HG02943 (cell line): ENCODE data around the gene XRRA1.
"Not testable (repeated sequence)": the region's sequence is repeated elsewhere in the genome, so short reads cannot be mapped to it uniquely, and the experiment has no call there.

Experiments used
- ATAC-seq: cut with Tn5 transposase; IDR thresholded peaks from one replicate; pipeline ENCODE4 v1.9.1; 2021; ENCODE audit warnings: mild to moderate bottlenecking, low read depth, moderate library complexity; ENCODE audit not compliant: unreplicated experiment

Gene XRRA1

DNA sequence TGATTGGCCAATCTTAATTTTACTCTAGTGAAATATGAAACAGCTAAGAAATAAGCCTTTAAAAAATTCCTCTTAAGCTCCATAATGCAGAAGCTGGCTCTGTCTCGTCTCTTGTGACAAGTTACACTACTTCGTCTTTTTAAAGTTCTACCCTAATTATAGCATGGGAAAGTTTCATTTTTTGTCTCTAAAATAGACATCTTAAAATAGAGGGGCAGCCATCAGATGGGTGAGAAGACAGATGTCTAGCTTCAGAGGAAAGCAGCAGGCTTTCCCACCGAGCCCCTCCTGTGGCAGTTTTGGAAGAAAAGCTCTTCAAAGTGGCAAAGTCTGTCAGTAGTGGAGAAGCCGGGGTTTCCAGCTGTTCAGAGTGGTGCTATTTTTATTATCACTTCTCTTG lies 39.5 kb downstream of the XRRA1 start:
- ATAC-seq: no peak

DNA sequence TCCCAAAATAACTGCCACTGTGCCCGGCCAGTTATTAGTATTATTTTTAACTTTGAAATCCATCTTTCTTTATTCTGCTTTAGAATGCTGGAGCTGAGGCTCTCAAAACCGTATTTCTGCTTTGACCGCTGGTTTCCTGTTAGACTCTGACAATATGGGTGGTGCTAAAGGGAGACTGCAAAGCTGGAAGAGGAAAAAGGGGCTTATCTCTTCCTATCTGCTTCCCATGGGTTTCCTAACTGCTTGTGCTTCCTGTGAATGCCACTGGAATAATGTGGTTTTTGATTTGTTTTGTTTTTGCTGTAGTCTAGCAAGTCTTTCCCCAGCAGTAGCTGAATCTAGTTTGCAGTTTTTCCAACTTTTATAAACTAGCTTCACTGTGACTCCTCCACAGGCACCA lies 43.6 kb downstream of the XRRA1 start:
- no peak for ATAC-seq

DNA sequence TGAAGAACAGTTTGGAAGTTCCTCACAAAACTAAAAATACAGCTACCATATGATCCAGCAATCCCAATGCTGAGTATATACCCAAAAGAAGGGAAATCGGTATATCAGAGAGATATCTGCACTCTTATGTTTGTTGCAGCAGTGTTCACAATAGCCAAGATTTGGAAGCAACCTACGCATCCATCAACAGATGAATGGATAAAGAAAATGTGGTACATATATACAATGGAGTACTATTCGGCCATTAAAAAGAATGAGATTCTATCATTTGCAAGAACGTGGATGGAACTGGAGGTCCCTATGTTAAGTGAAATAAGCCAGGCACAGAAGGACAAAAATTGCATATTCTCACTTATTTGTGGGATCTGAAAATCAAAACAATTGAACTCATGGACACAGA lies 46.5 kb downstream of the XRRA1 start:
- ATAC-seq: no peak

DNA sequence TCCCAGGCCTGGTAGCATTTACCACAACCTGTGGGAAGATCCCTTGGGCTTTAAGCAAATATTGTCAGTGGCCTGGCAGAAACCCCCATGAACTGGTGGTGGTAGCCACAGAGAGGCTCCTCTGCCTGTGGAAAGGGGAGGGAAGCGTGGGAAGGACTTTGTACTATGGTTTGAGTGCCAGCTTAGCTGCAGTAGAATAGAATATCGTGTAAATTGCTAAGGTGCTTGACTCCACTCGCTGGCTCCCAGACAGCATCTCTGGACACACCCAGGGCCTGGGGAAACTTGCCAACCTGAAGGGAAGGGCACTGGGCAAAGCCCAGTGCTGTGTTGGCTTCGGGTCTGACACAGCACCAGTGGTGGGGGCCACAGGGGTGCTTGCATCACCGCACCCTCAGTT lies 52.6 kb downstream of the XRRA1 start:
- no peak for ATAC-seq

DNA sequence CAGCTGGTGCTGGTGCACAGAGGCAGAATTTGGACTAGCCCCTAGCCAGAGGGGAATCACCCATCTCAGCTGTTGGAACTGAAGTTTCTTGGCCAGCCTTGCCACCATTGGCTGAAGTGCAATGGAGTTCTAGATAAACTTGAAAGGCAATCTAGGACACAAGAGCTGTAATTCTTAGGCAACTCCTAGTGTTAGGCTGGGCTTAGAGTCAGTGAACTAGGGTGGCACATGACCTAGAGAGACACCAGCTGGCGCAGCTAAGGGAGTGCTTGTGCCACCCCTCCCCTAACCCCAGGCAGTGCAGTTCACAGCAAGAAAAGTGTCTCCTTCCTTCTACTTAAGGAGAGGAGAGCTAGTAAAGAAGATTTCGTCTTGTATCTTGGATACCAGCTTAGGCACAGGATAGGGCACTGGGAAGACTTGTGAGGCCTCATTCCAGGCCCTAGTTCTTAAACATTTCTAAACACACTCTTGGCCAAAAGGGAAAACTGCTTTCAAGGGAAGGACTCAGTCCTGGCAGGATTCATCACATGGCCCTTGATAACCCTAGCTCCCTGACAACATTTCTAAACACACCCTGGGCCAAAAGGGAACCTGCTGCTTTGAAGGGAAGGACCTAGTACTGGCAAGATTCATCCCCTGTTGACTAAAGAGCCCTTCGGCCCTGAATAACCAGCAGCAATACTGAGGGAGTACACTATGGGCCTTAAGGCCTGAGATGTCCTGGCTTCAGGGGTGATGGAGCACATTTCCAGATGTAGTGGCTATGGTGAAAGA lies 53.4 kb downstream of the XRRA1 start:
- ATAC-seq: no peak

DNA sequence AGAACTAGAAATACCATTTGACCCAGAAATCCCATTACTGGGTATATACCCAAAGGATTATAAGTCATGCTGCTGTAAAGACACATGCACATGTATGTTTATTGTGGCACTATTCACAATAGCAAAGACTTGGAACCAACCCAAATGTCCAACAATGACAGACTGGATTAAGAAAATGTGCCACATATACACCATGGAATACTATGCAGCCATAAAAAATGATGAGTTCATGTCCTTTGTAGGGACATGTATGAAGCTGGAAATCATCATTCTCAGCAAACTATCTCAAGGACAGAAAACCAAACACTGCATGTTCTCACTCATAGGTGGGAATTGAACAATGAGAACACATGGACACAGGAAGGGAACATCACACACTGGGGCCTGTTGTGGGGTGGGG lies 55.9 kb downstream of the XRRA1 start:
- ATAC-seq: not testable (repeated sequence)

DNA sequence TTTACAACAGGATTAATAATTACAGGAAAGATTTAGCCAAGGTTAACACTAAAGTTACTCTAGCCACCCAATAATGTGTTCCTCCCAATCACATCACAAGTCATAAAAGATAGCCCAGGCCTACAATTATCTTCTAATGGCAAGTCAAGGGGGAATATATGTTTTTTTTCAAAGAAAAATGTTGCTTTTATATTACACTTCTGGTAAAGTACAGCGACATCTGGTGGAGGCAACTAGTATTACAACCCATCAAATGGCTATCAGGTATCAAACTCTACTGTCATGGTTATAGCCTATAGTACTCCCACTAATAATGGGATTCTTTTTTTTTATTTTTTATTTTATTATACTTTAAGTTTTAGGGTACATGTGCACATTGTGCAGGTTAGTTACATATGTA lies 71.8 kb downstream of the XRRA1 start:
- no peak for ATAC-seq

DNA sequence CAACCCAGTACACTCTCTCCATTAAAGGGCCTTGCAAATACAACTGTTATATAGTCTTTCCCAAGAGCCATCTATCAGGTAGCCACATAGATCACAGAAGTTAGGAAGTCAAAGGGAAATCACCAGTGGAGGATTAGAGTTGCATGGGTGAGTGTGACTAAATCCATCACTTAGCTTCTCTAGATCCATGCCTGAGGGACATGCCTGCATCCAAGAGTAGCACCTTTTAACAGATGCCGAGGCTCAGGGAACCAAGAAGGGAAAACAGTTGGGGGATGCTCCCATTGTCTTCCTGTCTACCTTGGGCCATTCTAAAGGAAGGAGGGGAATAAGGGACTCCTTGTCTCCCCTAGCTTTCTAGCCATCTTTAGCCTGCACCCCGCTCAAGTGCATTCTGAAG lies 77.9 kb downstream of the XRRA1 start:
- no peak for ATAC-seq

DNA sequence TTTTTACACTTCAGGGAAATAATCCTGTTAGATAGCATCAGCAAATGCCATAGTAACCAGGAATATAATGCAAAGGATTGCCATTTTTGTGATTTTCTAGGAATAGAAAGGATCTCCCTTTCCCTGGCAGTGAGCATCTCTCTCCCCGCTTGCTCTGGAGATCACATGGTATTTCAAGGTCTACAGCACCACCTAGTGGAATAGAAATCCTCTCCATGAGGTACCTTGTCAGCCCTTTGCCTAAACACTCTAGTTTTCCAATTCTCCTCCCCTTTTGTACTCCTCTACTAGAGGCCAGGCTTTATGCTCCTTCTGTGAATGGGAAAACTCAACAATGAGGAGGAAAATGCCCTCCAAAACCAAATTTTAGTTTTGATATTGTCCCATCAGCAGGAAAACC lies 78.4 kb downstream of the XRRA1 start:
- no peak for ATAC-seq

DNA sequence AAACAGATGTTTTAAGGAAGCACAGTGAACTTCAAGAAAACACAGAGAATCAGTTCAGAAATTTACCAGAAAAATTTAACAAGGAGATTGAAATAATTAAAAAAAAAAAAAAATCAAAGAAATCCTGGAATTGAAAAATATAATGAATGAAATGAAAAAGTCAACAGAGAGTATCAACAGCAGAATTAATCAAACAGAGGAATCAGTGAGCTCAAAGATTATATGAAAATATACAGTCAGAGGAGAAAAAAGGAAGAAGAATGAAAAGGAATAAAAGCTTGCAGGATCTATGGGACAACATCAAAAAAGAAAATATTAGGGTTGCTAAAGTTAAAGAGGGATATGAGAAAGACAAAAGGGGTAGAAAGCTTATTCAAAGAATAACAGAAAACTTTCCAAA lies 82.3 kb downstream of the XRRA1 start:
- ATAC-seq: no peak

DNA sequence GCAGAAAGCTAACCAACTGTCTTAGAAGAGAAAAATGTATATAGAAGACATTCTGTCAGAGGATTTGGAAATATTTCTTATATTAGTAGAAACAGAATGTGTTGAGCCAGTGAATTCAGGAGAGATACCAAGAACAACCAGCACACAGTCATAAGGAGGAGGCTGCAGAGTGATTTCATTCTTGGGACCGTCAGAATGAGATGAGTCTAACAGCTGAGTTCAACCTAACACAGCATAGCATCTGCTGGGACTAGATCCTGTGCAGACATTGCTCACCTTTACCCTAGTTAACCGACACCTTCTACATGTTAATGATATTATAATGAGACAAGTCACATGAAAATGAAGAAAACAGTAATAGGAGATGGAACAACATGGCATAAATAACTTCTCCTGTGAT lies 85.5 kb downstream of the XRRA1 start:
- ATAC-seq: no peak

DNA sequence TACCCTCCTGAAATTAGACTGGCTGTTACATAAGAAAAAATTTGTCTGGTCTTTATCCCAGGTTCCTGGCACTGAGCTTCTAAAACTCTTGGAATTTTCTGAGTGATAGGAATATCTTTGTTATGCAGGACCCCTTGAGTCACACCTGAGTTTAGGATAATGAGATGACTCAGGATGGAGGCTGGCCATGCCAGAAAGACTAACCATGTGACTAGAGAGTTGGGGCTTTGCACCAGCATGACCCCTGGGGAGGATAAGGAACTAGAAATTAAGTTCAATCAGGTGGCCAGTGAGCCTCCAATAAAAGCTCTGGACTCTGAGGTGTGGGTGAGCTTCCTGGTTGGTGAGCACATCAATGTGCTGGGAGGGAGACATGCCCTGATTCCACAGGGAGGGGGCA lies 88.1 kb downstream of the XRRA1 start:
- ATAC-seq: no peak

DNA sequence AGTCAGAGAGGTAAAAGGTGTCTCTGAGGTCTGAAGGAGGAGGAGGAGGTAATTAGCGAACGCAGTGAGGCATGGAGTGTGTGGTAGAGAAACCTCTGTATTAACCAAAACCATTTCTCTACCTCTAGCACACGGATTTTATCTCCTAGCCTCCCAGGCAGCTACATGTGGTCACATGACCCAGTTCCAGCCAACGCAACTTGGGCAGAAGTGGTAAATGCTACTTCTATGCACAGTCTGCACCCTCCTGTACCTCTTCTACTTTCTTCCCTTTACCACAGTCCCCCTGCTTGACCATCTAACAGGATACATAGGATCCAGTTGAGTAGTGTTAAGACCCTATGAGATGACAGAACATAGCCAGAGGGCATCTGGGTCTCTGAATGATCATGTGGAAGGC lies 95.7 kb downstream of the XRRA1 start:
- no peak for ATAC-seq

DNA sequence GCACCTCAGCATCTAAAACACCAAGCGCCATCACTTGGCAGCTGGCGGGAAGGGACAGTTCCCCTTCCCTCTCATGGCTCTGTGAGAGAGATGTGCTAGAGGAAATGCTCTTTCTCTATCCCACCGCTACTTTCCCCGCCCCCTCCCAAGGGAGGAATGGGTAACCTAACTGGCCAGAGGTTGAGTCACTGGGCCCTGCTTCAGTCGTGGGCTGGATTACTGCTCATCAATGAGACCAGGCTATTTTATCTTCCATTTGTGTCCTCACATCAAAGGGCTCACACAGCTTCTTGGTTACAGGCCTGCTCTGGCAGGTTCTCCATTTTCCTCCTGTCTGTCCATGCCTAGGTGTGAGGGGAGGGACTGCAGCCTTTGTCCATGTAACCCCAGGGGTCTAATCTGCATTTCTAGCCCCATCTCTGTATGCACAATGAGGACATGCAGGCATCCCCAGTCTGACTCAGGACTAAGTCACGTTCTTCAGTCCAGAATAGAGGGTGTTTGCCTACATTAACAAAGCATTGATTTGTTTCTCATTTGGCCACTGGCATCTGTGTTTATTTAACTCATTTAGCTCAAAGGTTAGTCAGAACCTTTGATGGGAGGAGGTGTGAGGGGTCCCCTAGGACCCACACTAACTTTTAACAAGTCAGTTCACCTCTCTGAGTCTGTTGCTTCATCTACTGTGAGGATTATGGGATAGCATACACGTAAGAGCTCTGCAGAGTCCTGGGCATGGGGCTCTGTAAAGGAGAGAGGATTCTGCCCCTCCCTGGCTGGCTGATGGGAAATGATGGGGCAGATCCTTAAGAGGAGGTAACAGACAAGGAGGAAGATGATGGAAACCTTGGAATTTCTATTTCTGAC lies 99.1 kb downstream of the XRRA1 start:
- no peak for ATAC-seq

DNA sequence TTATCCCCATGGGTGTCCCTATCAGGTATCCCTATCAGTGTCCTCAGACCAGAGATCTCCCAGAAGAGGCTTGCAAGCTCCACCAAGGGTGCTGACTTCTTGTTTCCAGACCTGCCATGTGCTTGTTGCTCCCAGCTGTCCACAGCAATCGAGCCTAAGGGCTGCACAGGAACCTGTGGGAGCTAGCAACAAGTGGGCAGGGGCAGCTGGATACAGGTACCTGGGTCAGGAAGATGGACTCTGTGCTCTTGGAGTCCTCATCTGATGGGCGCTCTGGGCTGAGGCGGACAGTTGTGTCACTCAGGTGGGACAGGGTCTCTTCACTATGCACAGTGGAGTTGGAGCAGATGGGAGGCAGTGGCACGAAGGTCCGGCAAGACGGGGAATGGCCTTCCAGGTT lies 101.0 kb downstream of the XRRA1 start:
- ATAC-seq: no peak

DNA sequence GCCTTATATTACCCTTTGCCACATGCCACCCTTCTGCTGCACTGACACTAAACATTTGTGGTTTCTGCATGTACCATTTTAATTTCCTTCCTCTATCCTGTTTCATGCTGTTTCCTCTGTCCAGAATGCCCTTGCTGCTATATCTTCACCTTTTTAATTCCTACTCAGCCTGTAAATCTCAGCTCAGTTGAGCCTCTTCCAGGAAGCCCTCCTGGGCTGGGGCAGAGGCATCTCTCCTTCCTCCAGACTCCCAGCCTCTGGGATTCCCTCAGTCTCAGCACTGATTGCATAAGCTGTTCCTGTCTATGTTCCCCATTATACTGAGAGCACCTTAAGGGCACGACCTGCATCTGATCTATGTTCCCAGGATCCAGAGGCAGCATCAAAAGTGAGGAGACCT lies 101.5 kb downstream of the XRRA1 start:
- no peak for ATAC-seq

DNA sequence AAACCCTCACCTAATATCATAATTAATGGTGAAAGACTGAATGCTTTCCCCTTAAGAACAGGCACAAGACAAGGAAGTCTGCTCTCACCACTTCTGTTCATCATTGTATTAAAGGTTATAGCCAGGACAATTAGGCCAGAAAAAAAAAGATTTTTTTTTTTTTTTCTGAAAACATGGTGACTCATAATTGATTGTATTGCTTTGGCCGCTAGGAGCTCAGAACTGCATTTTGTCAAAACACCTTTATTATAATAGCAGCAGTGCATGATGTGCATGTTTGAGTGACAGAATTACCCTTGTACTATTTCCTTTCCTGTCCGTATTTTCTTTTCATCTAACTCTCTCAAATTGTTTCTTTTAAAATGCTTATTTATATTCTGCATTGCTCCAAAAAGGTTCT lies 102.1 kb downstream of the XRRA1 start:
- no peak for ATAC-seq

DNA sequence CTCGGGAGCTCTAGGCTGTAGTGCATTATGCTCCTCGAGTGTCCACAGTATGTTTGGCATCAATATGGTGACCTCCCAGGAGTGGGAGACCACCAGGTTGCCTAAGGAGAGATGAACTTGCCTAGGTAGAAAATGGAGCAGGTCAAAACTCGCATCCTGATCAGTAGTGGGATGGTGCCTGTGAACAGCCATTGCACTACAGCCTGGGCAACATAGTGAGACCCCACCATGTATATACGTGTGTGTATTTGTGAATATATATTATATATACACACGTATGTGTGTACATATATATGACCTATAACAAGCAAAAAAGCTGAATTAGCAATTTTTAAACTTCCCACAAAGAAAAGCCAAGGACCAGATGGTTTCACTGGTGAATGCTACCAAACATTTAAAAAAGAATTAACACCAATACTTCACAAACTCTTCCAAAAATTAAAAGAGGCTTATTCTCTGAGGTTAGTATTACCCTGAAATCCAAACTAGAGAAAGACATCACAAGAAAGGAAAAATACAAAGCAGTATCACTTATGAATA lies 102.8 kb downstream of the XRRA1 start:
- no peak for ATAC-seq

DNA sequence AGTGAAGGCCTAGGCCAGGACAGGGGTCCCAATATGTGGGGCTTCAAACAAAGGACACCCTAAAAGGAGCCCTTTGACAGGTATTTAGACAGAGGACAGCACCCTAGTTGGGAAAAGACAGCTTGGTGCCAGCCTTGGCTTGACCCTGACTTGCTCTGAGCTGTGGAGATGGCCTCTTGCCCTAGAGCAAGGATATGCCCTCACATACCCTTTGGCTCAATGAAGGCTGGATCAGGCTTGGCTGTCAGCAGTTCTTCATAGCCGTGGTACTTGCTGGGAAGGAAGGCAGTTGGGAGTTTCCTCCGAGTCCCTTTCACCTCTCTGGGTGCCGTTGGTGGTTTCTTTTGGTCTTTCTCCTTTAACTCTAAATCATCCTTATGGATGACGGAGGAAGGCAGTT lies 104.0 kb downstream of the XRRA1 start:
- ATAC-seq: no peak

DNA sequence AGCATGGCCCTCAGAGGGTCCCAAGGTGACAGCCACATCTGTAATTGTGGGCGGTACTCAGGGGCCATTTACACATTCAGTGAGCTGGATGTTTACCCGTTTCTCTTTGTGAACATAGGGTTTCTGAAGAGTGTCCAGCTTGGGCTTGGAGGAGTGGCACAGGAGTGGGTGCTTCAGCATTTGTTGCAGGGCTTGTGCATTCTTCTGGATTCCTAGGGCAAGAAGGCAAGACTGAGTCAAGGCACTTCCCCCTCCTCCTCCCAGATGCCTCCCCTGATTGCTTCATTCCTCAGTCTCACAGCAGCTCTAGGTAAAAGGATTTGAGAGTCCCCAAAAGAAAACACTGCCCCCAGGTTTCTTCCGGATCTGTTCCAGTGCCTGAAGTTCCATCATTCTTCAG lies 104.8 kb downstream of the XRRA1 start:
- ATAC-seq: no peak

DNA sequence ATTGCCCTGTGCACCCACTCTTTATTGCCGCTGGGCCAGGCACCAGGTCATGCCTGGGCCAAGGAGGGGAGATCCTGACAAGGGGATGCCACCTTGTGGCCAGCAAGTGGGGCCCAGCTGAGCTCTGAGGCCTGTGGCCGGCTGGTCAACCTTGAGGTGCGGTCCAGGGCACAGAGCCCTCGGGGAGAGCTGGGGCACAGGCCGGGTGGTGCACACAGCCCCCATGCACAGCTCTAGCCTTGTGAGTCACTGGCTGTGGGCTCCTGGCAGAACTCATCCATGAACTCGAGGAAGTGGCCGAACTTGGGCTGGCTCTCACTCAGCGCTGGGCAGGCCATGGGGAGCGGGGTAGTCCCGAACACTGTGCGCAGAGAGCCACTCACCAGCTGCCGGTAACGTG lies 105.9 kb downstream of the XRRA1 start:
- ATAC-seq: no peak

DNA sequence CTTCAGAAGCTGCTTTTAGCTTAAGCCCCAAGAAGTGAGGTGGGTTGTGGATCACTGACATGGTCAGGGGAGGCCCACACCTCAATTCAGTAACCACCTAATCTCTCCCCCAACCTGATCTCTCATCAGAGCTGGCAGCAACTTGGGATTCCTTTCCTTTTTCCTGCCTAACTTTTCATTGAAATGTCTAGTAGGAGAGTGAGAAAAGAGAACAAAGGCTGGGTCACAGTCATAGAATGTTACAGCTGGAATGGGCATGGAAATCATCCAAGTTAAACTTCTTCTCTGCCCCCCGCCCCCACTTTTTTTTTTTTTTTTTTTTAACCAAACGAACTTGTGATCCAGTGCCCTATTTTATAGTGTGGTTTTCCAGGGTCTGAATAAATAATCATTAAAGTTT lies 108.4 kb downstream of the XRRA1 start:
- ATAC-seq: no peak
